Liver (tissue), 3 donors: Measurements from ENCODE around the gene CYLD.

Experiments
- ATF3 ChIP-seq: IDR thresholded peaks from 2 replicates; pipeline ENCODE4 v1.6.1; 2016; ENCODE audit warnings: antibody characterized with exemption
- CTCF ChIP-seq: fragments of 150-350 bp; IDR thresholded peaks from 2 replicates; pipeline ENCODE4 v1.5.1; 2017; ENCODE audit warnings: improper control_type of control experiment, low read depth, low read length; ENCODE audit not compliant: missing input control
- FOXA1 ChIP-seq: IDR thresholded peaks from 2 replicates; pipeline ENCODE4 v1.6.1; 2016; ENCODE audit warnings: antibody characterized with exemption
- GABPA ChIP-seq, 2 donors: IDR thresholded peaks in 1 of 2; conservative IDR thresholded peaks in 1 of 2; 2 replicates each; pipeline ENCODE4 v1.6.1; 2016; ENCODE audit warnings: antibody characterized with exemption in 2 of 2, mild to moderate bottlenecking in 1 of 2, moderate library complexity in 1 of 2
- JUND ChIP-seq, 2 donors: IDR thresholded peaks; 2 replicates each; pipeline ENCODE4 v1.6.1; 2016; ENCODE audit warnings: antibody characterized with exemption in 2 of 2
- RAD21 ChIP-seq, 2 donors: IDR thresholded peaks; 2 replicates each; pipeline ENCODE4 v1.6.1; 2016; ENCODE audit warnings: antibody characterized with exemption in 2 of 2, mild to moderate bottlenecking in 2 of 2
- REST ChIP-seq: IDR thresholded peaks from 2 replicates; pipeline ENCODE4 v1.6.1; 2016; ENCODE audit warnings: antibody characterized with exemption, mild to moderate bottlenecking
- SP1 ChIP-seq: IDR thresholded peaks from 2 replicates; pipeline ENCODE4 v1.6.1; 2018; ENCODE audit warnings: antibody characterized with exemption, mild to moderate bottlenecking
- ZBTB33 ChIP-seq: IDR thresholded peaks from 2 replicates; pipeline ENCODE4 v1.6.1; 2016; ENCODE audit warnings: antibody characterized with exemption
- donor health status: healthy.
- donor health status: healthy.

GRCh38 chr16:50733468-50733867 is 8.4 kb upstream of the CYLD start:
- no peak for TF ChIP-seq CTCF
- TF ChIP-seq ZBTB33, result no peak
- TF ChIP-seq ATF3, result no peak
- no peak for TF ChIP-seq RAD21 (IDR thresholded peaks at IDR 0.05)
- TF ChIP-seq GABPA (IDR thresholded peaks at IDR 0.05 in 1 of 2, conservative IDR thresholded peaks at IDR 0.05 in 1 of 2), result no peak
- no peak for TF ChIP-seq REST
- TF ChIP-seq SP1, result no peak
- no peak for TF ChIP-seq JUND (IDR thresholded peaks at IDR 0.05)
- TF ChIP-seq FOXA1, result no peak
